HepG2 (cell line): ENCODE results near the gene CD19. TPM values are rescaled to one million over a fixed set of nuclear protein-coding genes. Genes with fewer than 3 reads are reported as not detected.

ENCODE experiments used
- ARID2 ChIP-seq: sonication (generic); formaldehyde crosslinking; IDR thresholded peaks from 2 replicates; pipeline ENCODE4 v1.8.1; 2022; ENCODE audit warnings: mild to moderate bottlenecking, missing genetic modification reagents, borderline replicate concordance
- ARNT2 ChIP-seq: sonication (generic); formaldehyde crosslinking; IDR thresholded peaks from 2 replicates; pipeline ENCODE4 v1.8.0; 2022; ENCODE audit warnings: mild to moderate bottlenecking, low read depth, missing genetic modification reagents, moderate library complexity
- CAMTA2 ChIP-seq: sonication (generic); formaldehyde crosslinking; IDR thresholded peaks from 2 replicates; pipeline ENCODE4 v1.4.0; 2020; ENCODE audit warnings: mild to moderate bottlenecking, missing genetic modification reagents, borderline replicate concordance
- HOXA3 ChIP-seq: sonication (generic); formaldehyde crosslinking; IDR thresholded peaks from 2 replicates; pipeline ENCODE4 v1.5.0; 2020; ENCODE audit warnings: missing genetic modification reagents
- NKX3-1 ChIP-seq: sonication (generic); formaldehyde crosslinking; IDR thresholded peaks from 2 replicates; pipeline ENCODE4 v1.5.0; 2020; ENCODE audit warnings: missing genetic modification reagents
- PHB2 ChIP-seq: fragments of 450-650 bp; IDR thresholded peaks from 2 replicates; pipeline ENCODE4 v1.6.1; 2018; ENCODE audit not compliant: partially characterized antibody
- RXRA ChIP-seq: sonication (generic); formaldehyde crosslinking; IDR thresholded peaks from 2 replicates; pipeline ENCODE4 v1.5.1; 2020; ENCODE audit warnings: missing genetic modification reagents
- ZNF430 ChIP-seq: sonication (generic); formaldehyde crosslinking; IDR thresholded peaks from 2 replicates; pipeline ENCODE4 v1.9.0; 2021; ENCODE audit warnings: mild to moderate bottlenecking, missing genetic modification reagents
- ZNF703 ChIP-seq: sonication (generic); formaldehyde crosslinking; IDR thresholded peaks from 2 replicates; pipeline ENCODE4 v1.5.1; 2020; ENCODE audit warnings: missing genetic modification reagents, mild to moderate bottlenecking, moderate library complexity, borderline replicate concordance
- polyA plus RNA-seq, 8 experiments: library from polyadenylated mRNA; depleted of rRNA in 3 of 8; stranded (reverse) in 7 of 8; unstranded in 1 of 8; fragments of >200 nt; fragmentation: Illumina TruSeq in 4 of 8; extraction: Trizol in 4 of 8; gene quantifications; 2 replicates each; pipeline versions ENCODE4 v1.2.1 to v1.2.3, GENCODE V29; 2011 to 2016; ENCODE audit warnings: low read depth in 4 of 8, missing spikeins in 1 of 8, mixed read lengths in 1 of 8; ENCODE audit not compliant: insufficient read depth in 1 of 8
- total RNA-seq, 5 experiments: library from RNA; depleted of rRNA; stranded (reverse); fragments of >200 nt; fragmentation: Illumina TruSeq; extraction: Trizol; gene quantifications; 2 replicates each; pipeline ENCODE4 v1.2.3, GENCODE V29; 2016; ENCODE audit warnings: low read depth in 1 of 5
- TF ChIP-seq, protein P1 (sequence below): sonication (generic); formaldehyde crosslinking; IDR thresholded peaks from 2 replicates; pipeline ENCODE4 v1.8.1; 2023; ENCODE audit warnings: mild to moderate bottlenecking, inconsistent platforms, moderate library complexity, missing genetic modification reagents, borderline replicate concordance
- TF ChIP-seq, protein P2 (sequence below): sonication (generic); formaldehyde crosslinking; IDR thresholded peaks from 2 replicates; pipeline ENCODE4 v1.4.0; 2020; ENCODE audit warnings: missing genetic modification reagents, borderline replicate concordance
- TF ChIP-seq, protein P3 (sequence below): sonication (generic); formaldehyde crosslinking; IDR thresholded peaks from 2 replicates; pipeline ENCODE4 v1.4.0; 2020; ENCODE audit warnings: missing genetic modification reagents, mild to moderate bottlenecking, borderline replicate concordance
- TF ChIP-seq, protein P4 (sequence below): fragments of 450-650 bp; IDR thresholded peaks from 2 replicates; pipeline ENCODE4 v1.6.1; 2016
- TF ChIP-seq, protein P5 (sequence below): sonication (generic); formaldehyde crosslinking; IDR thresholded peaks from 2 replicates; pipeline ENCODE4 v1.5.0; 2020; ENCODE audit warnings: mild to moderate bottlenecking, missing genetic modification reagents
- TF ChIP-seq, protein P6 (sequence below): sonication (generic); formaldehyde crosslinking; IDR thresholded peaks from 2 replicates; pipeline ENCODE4 v1.8.1; 2023; ENCODE audit warnings: mild to moderate bottlenecking, missing genetic modification reagents
- TF ChIP-seq, protein P7 (sequence below): sonication (generic); formaldehyde crosslinking; IDR thresholded peaks from 2 replicates; pipeline ENCODE4 v1.4.0; 2020; ENCODE audit warnings: mild to moderate bottlenecking, missing genetic modification reagents
- TF ChIP-seq, protein P8 (sequence below), 2 experiments: sonication (generic) in 1 of 2; formaldehyde crosslinking in 1 of 2; IDR thresholded peaks; 2 replicates each; pipeline versions ENCODE4 v1.4.0 to v1.6.1; 2018 to 2020; ENCODE audit warnings: missing genetic modification reagents in 2 of 2, borderline replicate concordance in 1 of 2, low read depth in 1 of 2, mild to moderate bottlenecking in 1 of 2, missing biosample characterization in 1 of 2

CD19 gene
- total and polyA plus RNA-seq, 2 of the 13 experiments (the other 11 are each of a cell fraction or from before 2014, with no cell fraction given): 0.55 to 1.1 TPM

DNA sequence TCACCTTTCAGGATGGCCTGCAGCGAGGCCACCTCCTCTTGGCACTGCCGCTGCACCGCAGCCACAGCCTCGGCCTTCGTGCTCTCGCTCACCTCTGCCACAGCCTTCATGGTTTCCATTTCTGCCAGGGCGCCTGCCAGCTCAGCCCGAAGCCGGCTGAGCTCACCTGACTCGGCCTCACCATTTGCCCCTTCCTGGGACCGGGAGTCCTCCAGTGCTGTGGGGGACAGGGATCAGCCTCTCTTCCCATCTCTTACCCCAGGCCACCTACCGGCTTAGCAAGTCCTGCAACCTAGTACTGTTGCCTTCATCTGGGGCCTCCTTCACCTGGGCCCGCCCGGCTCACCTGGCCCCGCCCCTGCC, 7.4 kb upstream of the CD19 start (continued):
- TF ChIP-seq, protein P1, sequence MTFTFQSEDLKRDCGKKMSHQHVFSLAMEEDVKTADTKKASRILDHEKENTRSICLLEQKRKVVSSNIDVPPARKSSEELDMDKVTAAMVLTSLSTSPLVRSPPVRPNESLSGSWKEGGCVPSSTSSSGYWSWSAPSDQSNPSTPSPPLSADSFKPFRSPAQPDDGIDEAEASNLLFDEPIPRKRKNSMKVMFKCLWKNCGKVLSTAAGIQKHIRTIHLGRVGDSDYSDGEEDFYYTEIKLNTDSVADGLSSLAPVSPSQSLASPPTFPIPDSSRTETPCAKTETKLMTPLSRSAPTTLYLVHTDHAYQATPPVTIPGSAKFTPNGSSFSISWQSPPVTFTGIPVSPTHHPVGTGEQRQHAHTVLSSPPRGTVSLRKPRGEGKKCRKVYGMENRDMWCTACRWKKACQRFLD (CRISPR knock-in tag): 0 out of 2 replicates have a peak, but pooled peaks have one; percentile 1
- TF ChIP-seq, protein P2, sequence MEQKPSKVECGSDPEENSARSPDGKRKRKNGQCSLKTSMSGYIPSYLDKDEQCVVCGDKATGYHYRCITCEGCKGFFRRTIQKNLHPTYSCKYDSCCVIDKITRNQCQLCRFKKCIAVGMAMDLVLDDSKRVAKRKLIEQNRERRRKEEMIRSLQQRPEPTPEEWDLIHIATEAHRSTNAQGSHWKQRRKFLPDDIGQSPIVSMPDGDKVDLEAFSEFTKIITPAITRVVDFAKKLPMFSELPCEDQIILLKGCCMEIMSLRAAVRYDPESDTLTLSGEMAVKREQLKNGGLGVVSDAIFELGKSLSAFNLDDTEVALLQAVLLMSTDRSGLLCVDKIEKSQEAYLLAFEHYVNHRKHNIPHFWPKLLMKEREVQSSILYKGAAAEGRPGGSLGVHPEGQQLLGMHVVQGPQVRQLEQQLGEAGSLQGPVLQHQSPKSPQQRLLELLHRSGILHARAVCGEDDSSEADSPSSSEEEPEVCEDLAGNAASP (CRISPR knock-in tag): no peak
- TF ChIP-seq, protein P3, sequence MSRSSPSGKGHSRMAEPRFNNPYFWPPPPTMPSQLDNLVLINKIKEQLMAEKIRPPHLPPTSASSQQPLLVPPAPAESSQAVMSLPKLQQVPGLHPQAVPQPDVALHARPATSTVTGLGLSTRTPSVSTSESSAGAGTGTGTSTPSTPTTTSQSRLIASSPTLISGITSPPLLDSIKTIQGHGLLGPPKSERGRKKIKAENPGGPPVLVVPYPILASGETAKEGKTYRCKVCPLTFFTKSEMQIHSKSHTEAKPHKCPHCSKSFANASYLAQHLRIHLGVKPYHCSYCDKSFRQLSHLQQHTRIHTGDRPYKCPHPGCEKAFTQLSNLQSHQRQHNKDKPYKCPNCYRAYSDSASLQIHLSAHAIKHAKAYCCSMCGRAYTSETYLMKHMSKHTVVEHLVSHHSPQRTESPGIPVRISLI (CRISPR knock-in tag): no peak
- TF ChIP-seq ZNF430: 0 out of 2 replicates have a peak, but pooled peaks have one; percentile 50
- TF ChIP-seq ARID2: no peak
- TF ChIP-seq, protein P4, sequence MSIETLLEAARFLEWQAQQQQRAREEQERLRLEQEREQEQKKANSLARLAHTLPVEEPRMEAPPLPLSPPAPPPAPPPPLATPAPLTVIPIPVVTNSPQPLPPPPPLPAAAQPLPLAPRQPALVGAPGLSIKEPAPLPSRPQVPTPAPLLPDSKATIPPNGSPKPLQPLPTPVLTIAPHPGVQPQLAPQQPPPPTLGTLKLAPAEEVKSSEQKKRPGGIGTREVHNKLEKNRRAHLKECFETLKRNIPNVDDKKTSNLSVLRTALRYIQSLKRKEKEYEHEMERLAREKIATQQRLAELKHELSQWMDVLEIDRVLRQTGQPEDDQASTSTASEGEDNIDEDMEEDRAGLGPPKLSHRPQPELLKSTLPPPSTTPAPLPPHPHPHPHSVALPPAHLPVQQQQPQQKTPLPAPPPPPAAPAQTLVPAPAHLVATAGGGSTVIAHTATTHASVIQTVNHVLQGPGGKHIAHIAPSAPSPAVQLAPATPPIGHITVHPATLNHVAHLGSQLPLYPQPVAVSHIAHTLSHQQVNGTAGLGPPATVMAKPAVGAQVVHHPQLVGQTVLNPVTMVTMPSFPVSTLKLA: no peak
- TF ChIP-seq, protein P5, sequence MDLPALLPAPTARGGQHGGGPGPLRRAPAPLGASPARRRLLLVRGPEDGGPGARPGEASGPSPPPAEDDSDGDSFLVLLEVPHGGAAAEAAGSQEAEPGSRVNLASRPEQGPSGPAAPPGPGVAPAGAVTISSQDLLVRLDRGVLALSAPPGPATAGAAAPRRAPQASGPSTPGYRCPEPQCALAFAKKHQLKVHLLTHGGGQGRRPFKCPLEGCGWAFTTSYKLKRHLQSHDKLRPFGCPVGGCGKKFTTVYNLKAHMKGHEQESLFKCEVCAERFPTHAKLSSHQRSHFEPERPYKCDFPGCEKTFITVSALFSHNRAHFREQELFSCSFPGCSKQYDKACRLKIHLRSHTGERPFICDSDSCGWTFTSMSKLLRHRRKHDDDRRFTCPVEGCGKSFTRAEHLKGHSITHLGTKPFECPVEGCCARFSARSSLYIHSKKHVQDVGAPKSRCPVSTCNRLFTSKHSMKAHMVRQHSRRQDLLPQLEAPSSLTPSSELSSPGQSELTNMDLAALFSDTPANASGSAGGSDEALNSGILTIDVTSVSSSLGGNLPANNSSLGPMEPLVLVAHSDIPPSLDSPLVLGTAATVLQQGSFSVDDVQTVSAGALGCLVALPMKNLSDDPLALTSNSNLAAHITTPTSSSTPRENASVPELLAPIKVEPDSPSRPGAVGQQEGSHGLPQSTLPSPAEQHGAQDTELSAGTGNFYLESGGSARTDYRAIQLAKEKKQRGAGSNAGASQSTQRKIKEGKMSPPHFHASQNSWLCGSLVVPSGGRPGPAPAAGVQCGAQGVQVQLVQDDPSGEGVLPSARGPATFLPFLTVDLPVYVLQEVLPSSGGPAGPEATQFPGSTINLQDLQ: peak; percentile 71; the same call in 1 of the 2 replicates
- TF ChIP-seq HOXA3 (CRISPR knock-in tag): 0 out of 2 replicates have a peak, but pooled peaks have one; percentile 13
- TF ChIP-seq, protein P6, sequence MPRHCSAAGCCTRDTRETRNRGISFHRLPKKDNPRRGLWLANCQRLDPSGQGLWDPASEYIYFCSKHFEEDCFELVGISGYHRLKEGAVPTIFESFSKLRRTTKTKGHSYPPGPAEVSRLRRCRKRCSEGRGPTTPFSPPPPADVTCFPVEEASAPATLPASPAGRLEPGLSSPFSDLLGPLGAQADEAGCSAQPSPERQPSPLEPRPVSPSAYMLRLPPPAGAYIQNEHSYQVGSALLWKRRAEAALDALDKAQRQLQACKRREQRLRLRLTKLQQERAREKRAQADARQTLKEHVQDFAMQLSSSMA (CRISPR knock-in tag): 0 out of 2 replicates have a peak, but pooled peaks have one; percentile 60
- TF ChIP-seq, protein P7, sequence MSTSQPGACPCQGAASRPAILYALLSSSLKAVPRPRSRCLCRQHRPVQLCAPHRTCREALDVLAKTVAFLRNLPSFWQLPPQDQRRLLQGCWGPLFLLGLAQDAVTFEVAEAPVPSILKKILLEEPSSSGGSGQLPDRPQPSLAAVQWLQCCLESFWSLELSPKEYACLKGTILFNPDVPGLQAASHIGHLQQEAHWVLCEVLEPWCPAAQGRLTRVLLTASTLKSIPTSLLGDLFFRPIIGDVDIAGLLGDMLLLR (CRISPR knock-in tag): peak; percentile 69; the same call in 1 of the 2 replicates
- TF ChIP-seq RXRA (CRISPR knock-in tag): peak; percentile 43
- TF ChIP-seq NKX3-1 (CRISPR knock-in tag): no peak
- 0 out of 2 replicates have a peak, but pooled peaks have one; percentile 83 for TF ChIP-seq CAMTA2
- TF ChIP-seq, protein P8, sequence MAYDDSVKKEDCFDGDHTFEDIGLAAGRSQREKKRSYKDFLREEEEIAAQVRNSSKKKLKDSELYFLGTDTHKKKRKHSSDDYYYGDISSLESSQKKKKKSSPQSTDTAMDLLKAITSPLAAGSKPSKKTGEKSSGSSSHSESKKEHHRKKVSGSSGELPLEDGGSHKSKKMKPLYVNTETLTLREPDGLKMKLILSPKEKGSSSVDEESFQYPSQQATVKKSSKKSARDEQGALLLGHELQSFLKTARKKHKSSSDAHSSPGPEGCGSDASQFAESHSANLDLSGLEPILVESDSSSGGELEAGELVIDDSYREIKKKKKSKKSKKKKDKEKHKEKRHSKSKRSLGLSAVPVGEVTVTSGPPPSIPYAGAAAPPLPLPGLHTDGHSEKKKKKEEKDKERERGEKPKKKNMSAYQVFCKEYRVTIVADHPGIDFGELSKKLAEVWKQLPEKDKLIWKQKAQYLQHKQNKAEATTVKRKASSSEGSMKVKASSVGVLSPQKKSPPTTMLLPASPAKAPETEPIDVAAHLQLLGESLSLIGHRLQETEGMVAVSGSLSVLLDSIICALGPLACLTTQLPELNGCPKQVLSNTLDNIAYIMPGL (CRISPR knock-in tag; IDR thresholded peaks at IDR 0.05; ENCODE audit: borderline replicate concordance in 1 of 2, low read depth in 1 of 2): 0 out of 4 replicates have a peak, but pooled peaks of 1 of the 2 experiments have one; percentile 7
- no peak for TF ChIP-seq ZNF703
- no peak for TF ChIP-seq PHB2
- peak; percentile 8; the same call in 1 of the 2 replicates for TF ChIP-seq ARNT2 (CRISPR knock-in tag)
